Choroid plexus epithelial cell (primary cell): ENCODE measurements around the gene ATP11C.
"Not testable (repeated sequence)": the region's sequence is repeated elsewhere in the genome, so short reads cannot be mapped to it uniquely, and the experiment has no call there.

Source experiments
- DNase-seq: peaks from one replicate; pipeline ENCODE4 v3.0.0-alpha.2; 2010; ENCODE audit warnings: low read depth
- H3K4me3 ChIP-seq: 2 replicates; pipeline ENCODE4 v1.5.1; 2011; ENCODE audit warnings: low read depth, mild to moderate bottlenecking, control low read depth, low read length, moderate library complexity
- TF ChIP-seq, protein P1 (sequence below): conservative IDR thresholded peaks from 2 replicates; pipeline ENCODE4 v1.5.1; 2011; ENCODE audit warnings: low read depth, mild to moderate bottlenecking, control low read depth, inconsistent platforms, low read length, moderate library complexity

The ATP11C gene

DNA sequence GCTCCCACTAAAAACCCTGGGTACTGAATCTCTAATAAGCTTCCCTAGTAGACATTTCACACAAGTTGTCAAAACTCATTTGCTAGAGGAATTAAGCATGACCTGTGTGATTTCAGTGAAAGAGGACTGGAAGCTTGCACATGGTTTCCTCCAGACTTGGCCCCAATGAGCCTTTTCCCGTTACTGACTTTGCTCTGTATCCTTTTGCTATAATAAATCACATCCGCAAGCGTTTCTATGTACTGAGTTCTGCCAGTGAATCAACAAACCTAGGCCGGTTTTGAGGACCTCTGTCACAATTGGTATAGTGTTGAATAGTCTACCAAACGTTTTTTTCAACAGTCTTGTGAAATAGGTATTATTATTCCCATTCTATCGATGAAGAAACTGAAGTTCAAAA is 8.2 kb downstream of the ATP11C start:
- DNase-seq, result no peak
- no peak overlapping the region for H3K4me3 ChIP-seq
- TF ChIP-seq, protein P1, sequence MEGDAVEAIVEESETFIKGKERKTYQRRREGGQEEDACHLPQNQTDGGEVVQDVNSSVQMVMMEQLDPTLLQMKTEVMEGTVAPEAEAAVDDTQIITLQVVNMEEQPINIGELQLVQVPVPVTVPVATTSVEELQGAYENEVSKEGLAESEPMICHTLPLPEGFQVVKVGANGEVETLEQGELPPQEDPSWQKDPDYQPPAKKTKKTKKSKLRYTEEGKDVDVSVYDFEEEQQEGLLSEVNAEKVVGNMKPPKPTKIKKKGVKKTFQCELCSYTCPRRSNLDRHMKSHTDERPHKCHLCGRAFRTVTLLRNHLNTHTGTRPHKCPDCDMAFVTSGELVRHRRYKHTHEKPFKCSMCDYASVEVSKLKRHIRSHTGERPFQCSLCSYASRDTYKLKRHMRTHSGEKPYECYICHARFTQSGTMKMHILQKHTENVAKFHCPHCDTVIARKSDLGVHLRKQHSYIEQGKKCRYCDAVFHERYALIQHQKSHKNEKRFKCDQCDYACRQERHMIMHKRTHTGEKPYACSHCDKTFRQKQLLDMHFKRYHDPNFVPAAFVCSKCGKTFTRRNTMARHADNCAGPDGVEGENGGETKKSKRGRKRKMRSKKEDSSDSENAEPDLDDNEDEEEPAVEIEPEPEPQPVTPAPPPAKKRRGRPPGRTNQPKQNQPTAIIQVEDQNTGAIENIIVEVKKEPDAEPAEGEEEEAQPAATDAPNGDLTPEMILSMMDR, result no peak

GRCh38 chrX:139924069-139924695 is 8.7 kb downstream of the ATP11C start:
- TF ChIP-seq, protein P1, result no peak
- no peak for DNase-seq
- H3K4me3 ChIP-seq, result no peak overlapping the region

- not testable (repeated sequence) for DNase-seq, H3K4me3 ChIP-seq
Observed at GRCh38 chrX:139921142-139921541, 11.7 kb downstream of the ATP11C start.

- no peak overlapping the region for H3K4me3 ChIP-seq
- DNase-seq, result no peak
- TF ChIP-seq, protein P1, result no peak
Observed at GRCh38 chrX:139920316-139920715, 12.5 kb downstream of the ATP11C start.

DNA sequence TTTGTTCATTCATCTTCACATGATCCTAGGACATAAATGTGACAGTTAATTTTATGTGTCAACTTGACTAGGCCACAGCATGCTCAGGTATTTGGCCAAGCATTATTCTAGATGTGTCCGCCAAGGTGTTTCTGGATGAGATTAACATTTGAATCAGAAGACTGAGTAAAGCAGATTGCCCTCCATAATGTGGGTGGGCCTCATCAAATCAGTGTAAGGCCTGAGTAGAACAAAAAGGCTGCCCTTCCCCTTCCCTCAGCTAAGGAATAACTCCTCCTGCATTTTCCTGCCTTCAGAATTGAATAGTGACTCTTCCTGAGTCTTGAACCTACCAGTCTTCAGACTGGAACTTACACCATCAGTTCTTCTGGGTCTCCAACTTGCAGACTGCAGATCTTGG is 18.4 kb downstream of the ATP11C start:
- no peak for DNase-seq
- H3K4me3 ChIP-seq, result no peak overlapping the region
- TF ChIP-seq, protein P1, result no peak

DNA sequence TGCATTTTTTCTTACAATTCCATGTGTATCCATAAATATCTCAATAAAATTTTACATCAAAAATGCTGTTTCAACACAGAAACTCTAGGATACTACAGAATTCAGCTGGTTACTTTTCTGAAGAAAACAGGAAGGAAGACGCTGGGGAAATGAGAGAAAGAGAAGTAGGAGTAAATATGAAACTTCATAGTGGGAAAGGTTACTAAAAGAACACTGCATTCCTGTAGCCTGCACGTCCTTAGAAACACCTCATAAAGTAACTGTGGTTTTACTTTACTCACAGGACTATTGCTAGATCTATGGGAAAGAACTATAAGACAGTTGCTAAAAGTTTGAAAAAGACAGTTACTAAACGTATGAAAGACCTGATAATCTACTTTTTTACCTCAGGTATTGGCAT is 23.1 kb downstream of the ATP11C start:
- DNase-seq, result no peak
- no peak overlapping the region for H3K4me3 ChIP-seq
- TF ChIP-seq, protein P1, result no peak

DNA sequence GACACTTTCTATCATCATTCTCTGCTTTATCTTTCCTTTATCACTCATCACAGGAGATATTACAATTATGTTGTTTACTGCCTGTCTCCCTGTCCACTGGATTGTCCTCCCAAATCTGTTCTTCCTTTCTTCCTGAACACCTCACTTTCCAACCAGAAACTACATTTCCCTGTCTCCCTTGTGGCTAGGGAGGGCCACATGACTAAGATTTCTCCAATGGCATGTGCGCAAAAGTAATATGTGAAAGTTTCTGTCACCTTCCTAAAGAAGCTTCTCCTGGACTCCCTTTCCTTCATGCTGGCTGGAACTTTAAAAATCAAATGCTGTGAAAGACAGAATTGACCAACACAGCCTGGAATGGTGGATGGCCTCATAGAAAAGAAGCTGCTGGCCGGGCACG is 25.8 kb downstream of the ATP11C start:
- H3K4me3 ChIP-seq, result no peak overlapping the region
- TF ChIP-seq, protein P1, result no peak
- DNase-seq, result no peak

- H3K4me3 ChIP-seq, result no peak overlapping the region
- no peak for DNase-seq
- TF ChIP-seq, protein P1, result no peak
Observed at GRCh38 chrX:139905743-139906142, 27.1 kb downstream of the ATP11C start.
